Neural cell (in vitro differentiated cells): ENCODE data around the gene GAB1. TPM values are rescaled to one million over a fixed set of nuclear protein-coding genes. Genes with fewer than 3 reads are reported as not detected.

Experiments used
- H2AFZ ChIP-seq: fragments of 200-600, 300-800 bp; sonication (generic), shearing (Covaris generic); 2 replicates; pipeline ENCODE4 v1.6.0; 2014; ENCODE audit warnings: low read depth, mild to moderate bottlenecking, antibody characterized with exemption, low read length, moderate library complexity
- H3F3A ChIP-seq: fragments of 200-600 bp; shearing (Covaris generic); 2 replicates; pipeline ENCODE4 v1.6.1; 2016; ENCODE audit warnings: mild to moderate bottlenecking, moderate library complexity, mixed read lengths, antibody characterized with exemption, low read length; ENCODE audit not compliant: insufficient read depth, poor library complexity, severe bottlenecking
- H3K27ac ChIP-seq: fragments of 200-600, 300-800 bp; sonication (generic), shearing (Covaris generic); 2 replicates; pipeline ENCODE4 v1.5.1; 2014; ENCODE audit warnings: mild to moderate bottlenecking, low read length, moderate library complexity
- H3K27me3 ChIP-seq: fragments of 300-800, 200-600 bp; sonication (generic), shearing (Covaris generic); 2 replicates; pipeline ENCODE4 v1.6.0; 2014; ENCODE audit warnings: mild to moderate bottlenecking, low read depth, low read length, moderate library complexity; ENCODE audit not compliant: insufficient read depth
- H3K36me3 ChIP-seq: fragments of 300-800, 200-600 bp; sonication (generic), shearing (Covaris generic); 2 replicates; pipeline ENCODE4 v1.5.1; 2014; ENCODE audit warnings: mild to moderate bottlenecking, antibody characterized with exemption, low read length, moderate library complexity; ENCODE audit not compliant: insufficient read depth
- H3K4me2 ChIP-seq: fragments of 300-800, 200-600 bp; sonication (generic), shearing (Covaris generic); 2 replicates; pipeline ENCODE4 v1.6.0; 2014; ENCODE audit warnings: mild to moderate bottlenecking, low read length
- H3K4me3 ChIP-seq: fragments of 300-800, 200-600 bp; sonication (generic), shearing (Covaris generic); 2 replicates; pipeline ENCODE4 v1.5.1; 2014; ENCODE audit warnings: mild to moderate bottlenecking, low read length, moderate library complexity
- H3K79me2 ChIP-seq: fragments of 200-600 bp; shearing (Covaris generic); replicated peaks from 2 replicates; pipeline ENCODE4 v1.6.0; 2014; ENCODE audit warnings: mild to moderate bottlenecking, low read length, moderate library complexity; ENCODE audit not compliant: insufficient read depth
- H3K9ac ChIP-seq: fragments of 300-800, 200-600 bp; sonication (generic), shearing (Covaris generic); 2 replicates; pipeline ENCODE4 v1.6.1; 2016; ENCODE audit warnings: mild to moderate bottlenecking, low read length, mixed read lengths
- H3K9me2 ChIP-seq: fragments of 200-600 bp; shearing (Covaris generic); 2 replicates; pipeline ENCODE4 v1.6.1; 2016; ENCODE audit warnings: mild to moderate bottlenecking, low read length, mixed read lengths; ENCODE audit not compliant: insufficient read depth
- H3K9me3 ChIP-seq: fragments of 200-600, 300-800 bp; sonication (generic), shearing (Covaris generic); 2 replicates; pipeline ENCODE4 v1.6.1; 2016; ENCODE audit warnings: mild to moderate bottlenecking, mixed run types, low read length, moderate library complexity, mixed read lengths
- H4K20me1 ChIP-seq: fragments of 200-600 bp; shearing (Covaris generic); 2 replicates; pipeline ENCODE4 v1.6.1; 2016; ENCODE audit warnings: mild to moderate bottlenecking, mixed run types; ENCODE audit not compliant: insufficient read depth
- EP300 ChIP-seq: fragments of 450-650 bp; conservative IDR thresholded peaks from 2 replicates; pipeline ENCODE4 v1.6.1; 2014; ENCODE audit warnings: antibody characterized with exemption, mild to moderate bottlenecking, moderate library complexity; ENCODE audit not compliant: poor library complexity, severe bottlenecking
- EZH2 ChIP-seq: fragments of 200-600, 300-800 bp; shearing (Covaris generic), sonication (generic); IDR thresholded peaks from 2 replicates; pipeline ENCODE4 v1.6.1; 2014; ENCODE audit warnings: antibody characterized with exemption, low read length, borderline replicate concordance, mild to moderate bottlenecking; ENCODE audit not compliant: insufficient read depth, poor library complexity, severe bottlenecking
- POLR2AphosphoS5 ChIP-seq: IDR thresholded peaks from 2 replicates; pipeline ENCODE4 v1.6.1; 2012
- RAD21 ChIP-seq: fragments of 450-650 bp; conservative IDR thresholded peaks from 2 replicates; pipeline ENCODE4 v1.6.1; 2014; ENCODE audit warnings: antibody characterized with exemption, mild to moderate bottlenecking, moderate library complexity
- SMC3 ChIP-seq: fragments of 450-650 bp; conservative IDR thresholded peaks from 2 replicates; pipeline ENCODE4 v1.6.1; 2014; ENCODE audit warnings: antibody characterized with exemption, mild to moderate bottlenecking, moderate library complexity; ENCODE audit not compliant: poor library complexity
- TAF1 ChIP-seq: IDR thresholded peaks from 2 replicates; pipeline ENCODE4 v1.6.1; 2012; ENCODE audit warnings: low read depth
- polyA plus RNA-seq: library from polyadenylated mRNA; depleted of rRNA; stranded (reverse); fragments of >200 nt; gene quantifications from 2 replicates; pipeline ENCODE4 v1.2.3, GENCODE V29; 2014
- TF ChIP-seq, protein P1 (sequence below): IDR thresholded peaks from 2 replicates; pipeline ENCODE4 v1.6.1; 2012; ENCODE audit warnings: borderline replicate concordance
- TF ChIP-seq, protein P2 (sequence below): fragments of 450-650 bp; IDR thresholded peaks from 2 replicates; pipeline ENCODE4 v1.5.1; 2014; ENCODE audit warnings: antibody characterized with exemption, mild to moderate bottlenecking, moderate library complexity; ENCODE audit not compliant: poor library complexity, severe bottlenecking

Gene GAB1
- polyA plus RNA-seq, 1 donor from 2014 or later = 2.4 TPM

DNA sequence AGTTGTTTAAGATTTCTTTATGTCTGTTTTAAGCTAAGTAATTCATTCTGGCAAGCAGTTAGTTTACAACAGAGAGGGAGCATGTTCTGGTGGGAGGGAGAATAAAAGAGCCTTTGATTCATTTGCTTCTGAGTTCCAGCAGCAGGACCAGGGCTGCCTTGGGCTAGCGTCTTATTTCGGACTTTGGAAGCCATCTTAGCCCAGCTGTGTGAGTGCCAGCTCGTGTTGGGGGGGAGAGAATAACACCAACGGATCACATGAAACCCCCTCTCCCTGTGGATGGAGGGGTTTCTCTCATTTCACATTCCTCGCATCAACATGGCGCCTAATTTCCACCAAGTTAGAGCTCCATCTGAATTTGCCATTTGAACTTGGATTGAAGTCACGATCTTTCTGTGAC, 7.4 kb downstream of the GAB1 start:
- no peak overlapping the region for H2AFZ ChIP-seq
- no peak overlapping the region for H3K27ac ChIP-seq
- H3K9me2 ChIP-seq = no peaks in the 10 kb centered on the region
- peaks cover 8% of the 10 kb centered on the region for H3K79me2 ChIP-seq
- TF ChIP-seq SMC3 = no peak
- TF ChIP-seq, protein P1, sequence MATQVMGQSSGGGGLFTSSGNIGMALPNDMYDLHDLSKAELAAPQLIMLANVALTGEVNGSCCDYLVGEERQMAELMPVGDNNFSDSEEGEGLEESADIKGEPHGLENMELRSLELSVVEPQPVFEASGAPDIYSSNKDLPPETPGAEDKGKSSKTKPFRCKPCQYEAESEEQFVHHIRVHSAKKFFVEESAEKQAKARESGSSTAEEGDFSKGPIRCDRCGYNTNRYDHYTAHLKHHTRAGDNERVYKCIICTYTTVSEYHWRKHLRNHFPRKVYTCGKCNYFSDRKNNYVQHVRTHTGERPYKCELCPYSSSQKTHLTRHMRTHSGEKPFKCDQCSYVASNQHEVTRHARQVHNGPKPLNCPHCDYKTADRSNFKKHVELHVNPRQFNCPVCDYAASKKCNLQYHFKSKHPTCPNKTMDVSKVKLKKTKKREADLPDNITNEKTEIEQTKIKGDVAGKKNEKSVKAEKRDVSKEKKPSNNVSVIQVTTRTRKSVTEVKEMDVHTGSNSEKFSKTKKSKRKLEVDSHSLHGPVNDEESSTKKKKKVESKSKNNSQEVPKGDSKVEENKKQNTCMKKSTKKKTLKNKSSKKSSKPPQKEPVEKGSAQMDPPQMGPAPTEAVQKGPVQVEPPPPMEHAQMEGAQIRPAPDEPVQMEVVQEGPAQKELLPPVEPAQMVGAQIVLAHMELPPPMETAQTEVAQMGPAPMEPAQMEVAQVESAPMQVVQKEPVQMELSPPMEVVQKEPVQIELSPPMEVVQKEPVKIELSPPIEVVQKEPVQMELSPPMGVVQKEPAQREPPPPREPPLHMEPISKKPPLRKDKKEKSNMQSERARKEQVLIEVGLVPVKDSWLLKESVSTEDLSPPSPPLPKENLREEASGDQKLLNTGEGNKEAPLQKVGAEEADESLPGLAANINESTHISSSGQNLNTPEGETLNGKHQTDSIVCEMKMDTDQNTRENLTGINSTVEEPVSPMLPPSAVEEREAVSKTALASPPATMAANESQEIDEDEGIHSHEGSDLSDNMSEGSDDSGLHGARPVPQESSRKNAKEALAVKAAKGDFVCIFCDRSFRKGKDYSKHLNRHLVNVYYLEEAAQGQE = no peak
- TF ChIP-seq RAD21 = no peak
- no peak for TF ChIP-seq POLR2AphosphoS5
- no peak overlapping the region for H3K9ac ChIP-seq
- H3F3A ChIP-seq = no peaks in the 10 kb centered on the region
- H4K20me1 ChIP-seq = no peaks in the 10 kb centered on the region
- H3K27me3 ChIP-seq = no peaks in the 10 kb centered on the region
- H3K36me3 ChIP-seq = no peaks in the 10 kb centered on the region
- no peaks in the 10 kb centered on the region for H3K9me3 ChIP-seq
- no peak overlapping the region for H3K4me3 ChIP-seq
- no peak overlapping the region for H3K4me2 ChIP-seq

DNA sequence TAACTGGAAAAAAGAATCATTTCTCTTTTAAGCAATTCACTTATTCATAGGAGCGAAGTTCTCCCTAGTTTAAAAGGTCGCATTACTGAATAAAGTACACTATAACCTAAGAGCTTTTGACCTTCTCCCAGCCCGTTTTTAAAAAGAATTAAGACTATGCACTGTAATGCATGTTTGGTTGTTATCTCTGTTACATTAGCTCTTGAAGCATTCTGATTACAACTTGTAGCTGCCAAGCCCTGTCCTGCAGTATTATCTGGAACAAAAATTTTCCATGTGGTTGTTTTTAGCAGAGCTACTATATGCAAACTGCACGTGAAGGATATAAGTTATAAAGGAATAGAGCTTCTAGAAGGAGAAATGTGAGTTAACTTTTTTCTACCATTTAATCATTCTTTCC, 8.1 kb downstream of the GAB1 start:
- Histone ChIP-seq H3K36me3 (no peaks in the 10 kb centered on the region), H3K79me2 (peaks cover 4% of the 10 kb centered on the region), H3K9me3 (no peaks in the 10 kb centered on the region), H3K9ac (no peak overlapping the region), H3K4me2 (no peak overlapping the region), H2AFZ (no peak overlapping the region), H3K27me3 (no peaks in the 10 kb centered on the region), H3K4me3 (no peak overlapping the region), H3K27ac (no peak overlapping the region), H3K9me2 (no peaks in the 10 kb centered on the region), H3F3A (no peaks in the 10 kb centered on the region), H4K20me1 (no peaks in the 10 kb centered on the region)
- TF ChIP-seq EZH2 = no peak
- no peak for TF ChIP-seq POLR2AphosphoS5
- no peak for TF ChIP-seq RAD21
- no peak for TF ChIP-seq EP300
- TF ChIP-seq, protein P2, sequence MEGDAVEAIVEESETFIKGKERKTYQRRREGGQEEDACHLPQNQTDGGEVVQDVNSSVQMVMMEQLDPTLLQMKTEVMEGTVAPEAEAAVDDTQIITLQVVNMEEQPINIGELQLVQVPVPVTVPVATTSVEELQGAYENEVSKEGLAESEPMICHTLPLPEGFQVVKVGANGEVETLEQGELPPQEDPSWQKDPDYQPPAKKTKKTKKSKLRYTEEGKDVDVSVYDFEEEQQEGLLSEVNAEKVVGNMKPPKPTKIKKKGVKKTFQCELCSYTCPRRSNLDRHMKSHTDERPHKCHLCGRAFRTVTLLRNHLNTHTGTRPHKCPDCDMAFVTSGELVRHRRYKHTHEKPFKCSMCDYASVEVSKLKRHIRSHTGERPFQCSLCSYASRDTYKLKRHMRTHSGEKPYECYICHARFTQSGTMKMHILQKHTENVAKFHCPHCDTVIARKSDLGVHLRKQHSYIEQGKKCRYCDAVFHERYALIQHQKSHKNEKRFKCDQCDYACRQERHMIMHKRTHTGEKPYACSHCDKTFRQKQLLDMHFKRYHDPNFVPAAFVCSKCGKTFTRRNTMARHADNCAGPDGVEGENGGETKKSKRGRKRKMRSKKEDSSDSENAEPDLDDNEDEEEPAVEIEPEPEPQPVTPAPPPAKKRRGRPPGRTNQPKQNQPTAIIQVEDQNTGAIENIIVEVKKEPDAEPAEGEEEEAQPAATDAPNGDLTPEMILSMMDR = no peak
- TF ChIP-seq TAF1 = no peak
- TF ChIP-seq, protein P1 = no peak
